Fibroblast of the aortic adventitia (primary cell): ENCODE measurements around the gene ALDH5A1. TPM values are rescaled to one million over a fixed set of nuclear protein-coding genes. Genes with fewer than 3 reads are reported as not detected.
A peak's percentile ranks its signal among the peaks of the same experiment; 100 is the strongest.

ENCODE experiments used
- DNase-seq: peaks from one replicate; pipeline ENCODE4 v3.0.0-alpha.2; 2010; ENCODE audit warnings: low read depth
- H3K4me3 ChIP-seq: 2 replicates; pipeline ENCODE4 v1.5.1; 2011; ENCODE audit warnings: low read depth, mild to moderate bottlenecking, control low read depth, low read length, moderate library complexity
- total RNA-seq: library from RNA; depleted of rRNA; stranded (reverse); fragments of >200 nt; gene quantifications from 2 replicates; pipeline ENCODE4 v1.2.3, GENCODE V29; 2012; ENCODE audit warnings: low replicate concordance
- TF ChIP-seq, protein P1 (sequence below): IDR thresholded peaks from 2 replicates; pipeline ENCODE4 v1.5.1; 2011; ENCODE audit warnings: mild to moderate bottlenecking, low read length, control low read depth, inconsistent platforms; ENCODE audit not compliant: insufficient read depth

Gene ALDH5A1
- total RNA-seq, 1 donor, result 0.54 TPM

DNA sequence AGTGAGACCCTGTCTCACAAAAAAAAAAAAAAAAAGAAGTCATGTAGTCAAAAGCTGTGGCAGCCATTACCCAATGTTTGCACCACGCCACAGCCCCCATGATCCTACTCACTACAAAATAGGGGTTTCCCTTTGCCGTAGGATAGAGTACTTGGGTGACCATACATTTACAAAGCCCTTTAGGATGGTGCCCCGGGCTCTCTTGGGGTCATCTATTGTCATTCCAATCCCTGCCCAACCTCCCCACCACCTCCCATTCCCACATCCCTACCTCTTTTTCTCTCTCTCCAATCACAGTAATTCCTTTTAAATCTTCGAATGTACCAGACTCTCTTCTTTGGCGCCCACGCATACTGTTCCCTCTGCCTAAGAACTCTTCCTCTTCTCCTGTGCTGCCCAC is 76.6 kb downstream of the ALDH5A1 start:
- no peak for DNase-seq
- H3K4me3 ChIP-seq, result no peak overlapping the region
- TF ChIP-seq, protein P1, sequence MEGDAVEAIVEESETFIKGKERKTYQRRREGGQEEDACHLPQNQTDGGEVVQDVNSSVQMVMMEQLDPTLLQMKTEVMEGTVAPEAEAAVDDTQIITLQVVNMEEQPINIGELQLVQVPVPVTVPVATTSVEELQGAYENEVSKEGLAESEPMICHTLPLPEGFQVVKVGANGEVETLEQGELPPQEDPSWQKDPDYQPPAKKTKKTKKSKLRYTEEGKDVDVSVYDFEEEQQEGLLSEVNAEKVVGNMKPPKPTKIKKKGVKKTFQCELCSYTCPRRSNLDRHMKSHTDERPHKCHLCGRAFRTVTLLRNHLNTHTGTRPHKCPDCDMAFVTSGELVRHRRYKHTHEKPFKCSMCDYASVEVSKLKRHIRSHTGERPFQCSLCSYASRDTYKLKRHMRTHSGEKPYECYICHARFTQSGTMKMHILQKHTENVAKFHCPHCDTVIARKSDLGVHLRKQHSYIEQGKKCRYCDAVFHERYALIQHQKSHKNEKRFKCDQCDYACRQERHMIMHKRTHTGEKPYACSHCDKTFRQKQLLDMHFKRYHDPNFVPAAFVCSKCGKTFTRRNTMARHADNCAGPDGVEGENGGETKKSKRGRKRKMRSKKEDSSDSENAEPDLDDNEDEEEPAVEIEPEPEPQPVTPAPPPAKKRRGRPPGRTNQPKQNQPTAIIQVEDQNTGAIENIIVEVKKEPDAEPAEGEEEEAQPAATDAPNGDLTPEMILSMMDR, result no peak

DNA sequence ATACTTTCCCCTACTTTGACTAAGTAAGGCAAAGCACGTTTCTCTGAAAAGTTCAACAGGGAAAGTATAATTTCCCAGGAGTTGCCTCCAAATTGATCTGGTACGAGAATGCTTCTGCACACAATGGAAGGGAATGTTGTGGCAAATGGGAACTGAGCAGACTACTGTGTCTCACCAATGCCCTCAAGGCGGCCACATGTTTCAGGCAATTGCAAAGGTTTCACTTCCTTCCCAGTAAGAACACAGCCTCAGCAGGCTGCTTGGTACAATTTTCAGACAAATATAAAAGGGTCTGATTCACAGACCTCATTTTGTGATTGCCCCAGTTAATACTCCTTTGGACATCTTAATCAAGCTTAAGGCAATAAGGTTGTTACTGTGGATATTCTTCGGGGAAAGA is 80.0 kb downstream of the ALDH5A1 start:
- DNase-seq, result no peak
- TF ChIP-seq, protein P1, result no peak
- no peak overlapping the region for H3K4me3 ChIP-seq

DNA sequence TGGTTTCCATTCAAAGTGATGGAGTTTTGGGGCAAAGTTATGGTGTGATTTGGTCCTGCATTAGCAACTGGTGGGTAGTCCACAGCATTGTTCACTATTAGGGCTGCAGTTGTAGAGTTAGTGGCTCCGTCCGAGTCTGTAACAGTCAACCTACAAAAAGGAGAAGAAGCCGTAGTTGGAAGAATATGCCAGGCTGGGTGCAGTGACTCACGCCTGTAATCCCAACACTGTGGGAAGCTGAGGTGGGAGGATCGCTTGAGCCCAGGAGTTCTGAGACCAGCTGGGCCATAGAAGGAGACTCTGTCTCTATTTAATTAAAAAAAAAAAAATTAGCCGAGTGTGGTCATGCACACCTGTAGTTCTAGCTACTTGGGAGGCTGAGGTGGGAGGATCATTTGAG is 81.7 kb downstream of the ALDH5A1 start:
- H3K4me3 ChIP-seq, result no peak overlapping the region
- no peak for DNase-seq
- TF ChIP-seq, protein P1, result no peak

DNA sequence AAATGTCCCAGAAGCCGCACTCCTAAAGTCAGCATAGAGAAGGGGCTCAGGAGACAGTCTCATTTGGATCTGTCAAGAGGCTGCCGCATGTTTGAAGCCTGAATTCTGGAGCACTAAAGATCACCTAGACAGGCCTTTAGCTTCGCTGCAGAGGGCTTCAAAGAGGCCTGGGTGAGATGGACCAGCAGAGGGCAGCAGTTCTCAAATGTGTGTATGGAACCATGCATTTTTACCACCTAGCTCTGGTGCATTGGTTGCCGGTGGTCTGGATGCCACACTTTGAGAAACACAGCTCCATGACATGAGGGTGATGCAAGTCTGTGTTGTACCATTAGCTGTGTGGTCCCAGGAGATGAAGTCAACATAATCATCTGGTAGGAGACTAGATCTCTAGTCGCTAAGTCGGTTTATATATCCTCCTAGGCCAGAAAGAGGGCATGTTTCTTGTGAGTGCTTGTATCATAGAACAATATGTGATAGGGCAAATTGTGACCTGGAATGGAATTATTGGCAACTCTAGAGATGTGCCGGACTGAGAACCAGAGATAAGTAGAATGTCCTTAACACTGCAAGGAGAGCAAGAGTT is 86.4 kb downstream of the ALDH5A1 start:
- DNase-seq, result peak; percentile 71
- TF ChIP-seq, protein P1, result peak; percentile 90
- no peak overlapping the region for H3K4me3 ChIP-seq

DNA sequence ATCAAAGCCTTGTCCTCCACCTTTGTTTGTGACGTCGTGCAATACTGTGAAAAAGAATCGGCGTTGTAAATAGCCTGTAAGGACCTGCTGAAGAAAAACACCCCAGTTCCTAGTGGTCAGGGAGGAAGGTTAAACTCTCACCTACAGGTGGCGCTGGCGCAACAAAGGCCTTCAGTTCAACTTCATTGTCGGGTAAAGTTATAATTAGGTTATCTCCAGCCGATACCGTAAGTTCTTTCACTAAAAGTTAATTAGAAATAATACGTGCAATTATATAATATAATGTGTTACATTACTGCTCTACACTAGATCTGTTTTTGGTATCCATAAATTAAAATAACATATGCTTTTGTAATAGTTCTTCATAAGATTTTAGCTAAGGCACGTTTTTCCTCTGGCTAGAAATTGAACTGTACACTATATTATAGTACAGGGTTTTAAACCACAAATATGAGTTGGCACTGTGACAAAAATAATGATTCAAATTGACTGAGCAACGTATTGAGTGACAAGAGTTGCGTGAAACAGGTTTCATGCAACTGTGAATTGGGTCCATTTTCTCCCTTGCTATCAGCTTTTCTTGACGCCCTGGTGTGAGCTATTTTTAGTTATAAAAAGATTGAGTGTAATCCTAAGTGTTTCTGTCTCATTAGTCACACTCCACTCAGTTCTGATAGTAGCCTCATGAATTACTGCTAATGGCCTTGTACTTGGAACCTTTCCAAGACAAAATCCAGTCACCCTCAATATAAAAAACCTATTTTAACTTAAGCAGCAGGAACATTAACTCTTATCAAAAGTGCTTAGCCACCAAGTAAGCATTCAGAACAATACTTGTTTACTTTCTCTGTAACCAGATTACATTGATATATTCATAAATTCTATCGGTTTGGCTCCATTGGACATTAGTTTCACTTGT is 89.0 kb downstream of the ALDH5A1 start:
- TF ChIP-seq, protein P1, result peak; percentile 80
- H3K4me3 ChIP-seq, result no peak overlapping the region
- DNase-seq, result peak; percentile 63

DNA sequence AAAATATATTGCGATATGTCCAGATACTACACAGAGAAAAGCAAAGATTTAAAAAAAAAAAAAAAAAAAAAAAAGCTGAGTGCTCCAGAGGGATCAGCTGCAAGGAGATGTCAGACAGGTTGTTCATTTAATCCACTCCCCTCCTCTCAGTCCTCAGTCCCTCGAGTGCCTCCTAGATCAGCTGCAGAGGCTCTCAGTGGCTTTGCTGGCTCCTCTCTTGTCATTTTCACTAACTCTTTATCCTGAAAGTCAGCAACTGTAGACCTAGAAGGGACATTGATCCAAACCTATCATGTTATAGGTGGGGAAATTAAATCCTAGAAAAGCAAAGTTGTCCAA is 89.6 kb downstream of the ALDH5A1 start:
- no peak for DNase-seq
- no peak overlapping the region for H3K4me3 ChIP-seq
- TF ChIP-seq, protein P1, result no peak

Other genes with a start within 250 kb of the ALDH5A1 start
- not detected in 2 replicates for gene DCDC2, start 136.9 kb upstream of the ALDH5A1 start, total RNA-seq
- 18.3 and 31.6 TPM in 2 replicates for gene MRS2, start 92.0 kb upstream of the ALDH5A1 start, total RNA-seq
- 0.27 and 0.41 TPM in 2 replicates for gene GPLD1, start 5.4 kb upstream of the ALDH5A1 start, total RNA-seq
- gene KIAA0319, start 151.2 kb downstream of the ALDH5A1 start, total RNA-seq, result 0.09 TPM in 1 of 2 replicates, not detected in the other
- 29.5 and 44.4 TPM in 2 replicates for gene TDP2, start 171.9 kb downstream of the ALDH5A1 start, total RNA-seq
- gene ACOT13, start 172.1 kb downstream of the ALDH5A1 start, total RNA-seq, result 10.8 and 12.2 TPM in 2 replicates
- 121 and 246 TPM in 2 replicates for gene C6orf62, start 224.2 kb downstream of the ALDH5A1 start, total RNA-seq